H1 (cell line): ENCODE measurements around the gene SEMA3G. TPM values are rescaled to one million over a fixed set of nuclear protein-coding genes. Genes with fewer than 3 reads are reported as not detected.

Experiments
- CHD7 ChIP-seq: fragments of 300-600 bp; sonication (generic); IDR thresholded peaks from 2 replicates; pipeline ENCODE4 v1.7.1; 2012; ENCODE audit warnings: low read length, moderate library complexity, mild to moderate bottlenecking, inconsistent platforms; ENCODE audit not compliant: insufficient replicate concordance
- KDM1A ChIP-seq: fragments of 200-600, 300-600 bp; sonication (generic); IDR thresholded peaks from 2 replicates; pipeline ENCODE4 v1.7.1; 2016; ENCODE audit warnings: mild to moderate bottlenecking, low read length, borderline replicate concordance
- POLR2A ChIP-seq, 2 experiments: IDR thresholded peaks; 1 replicate in 1 of 2; 2 replicates in 1 of 2; pipeline ENCODE4 v1.6.1; 2011; ENCODE audit warnings: low read depth in 2 of 2, low read length in 2 of 2, mild to moderate bottlenecking in 2 of 2; ENCODE audit errors: control extremely low read depth in 1 of 2
- POLR2AphosphoS5 ChIP-seq: IDR thresholded peaks from 2 replicates; pipeline ENCODE4 v1.6.1; 2011; ENCODE audit warnings: low read depth, low read length
- POU5F1 ChIP-seq: IDR thresholded peaks from 2 replicates; pipeline ENCODE4 v1.6.1; 2011; ENCODE audit warnings: low read depth, mild to moderate bottlenecking, low read length, moderate library complexity
- RBBP5 ChIP-seq: IDR thresholded peaks from 2 replicates; pipeline ENCODE4 v1.7.1; 2012; ENCODE audit warnings: low read depth, mild to moderate bottlenecking, inconsistent platforms, low read length, moderate library complexity, borderline replicate concordance
- RFX5 ChIP-seq: IDR thresholded peaks from 2 replicates; pipeline ENCODE4 v1.6.1; 2011; ENCODE audit warnings: low read depth, low read length, improper control_type of control experiment, borderline replicate concordance
- RXRA ChIP-seq: IDR thresholded peaks from 2 replicates; pipeline ENCODE4 v1.6.1; 2011; ENCODE audit warnings: low read depth, mild to moderate bottlenecking, low read length, moderate library complexity; ENCODE audit not compliant: insufficient read depth
- SIN3A ChIP-seq, 2 experiments: IDR thresholded peaks in 1 of 2; conservative IDR thresholded peaks in 1 of 2; 2 replicates each; pipeline ENCODE4 v1.6.1; 2011 to 2012; ENCODE audit warnings: low read length in 2 of 2, improper control_type of control experiment in 1 of 2, low read depth in 1 of 2, mild to moderate bottlenecking in 1 of 2
- SP2 ChIP-seq: IDR thresholded peaks from 2 replicates; pipeline ENCODE4 v1.6.1; 2012; ENCODE audit warnings: mild to moderate bottlenecking, low read length, inconsistent platforms
- SRF ChIP-seq: IDR thresholded peaks from 2 replicates; pipeline ENCODE4 v1.6.1; 2011; ENCODE audit warnings: mild to moderate bottlenecking, low read depth, low read length, moderate library complexity
- TAF1 ChIP-seq: IDR thresholded peaks from 2 replicates; pipeline ENCODE4 v1.6.1; 2011; ENCODE audit warnings: mild to moderate bottlenecking, low read depth, low read length
- polyA plus RNA-seq, 7 experiments: library from polyadenylated mRNA; depleted of rRNA in 3 of 7; stranded (reverse) in 5 of 7; unstranded in 2 of 7; fragments of >200 nt in 5 of 7; fragments of 200-250 nt in 2 of 7; gene quantifications; 1 replicate in 5 of 7; 2 replicates in 1 of 7; 4 replicates in 1 of 7; pipeline versions ENCODE4 v1.2.1 to v1.2.3, GENCODE V29; 2011 to 2013; ENCODE audit warnings: missing spikeins in 2 of 7, mixed read lengths in 2 of 7
- total RNA-seq: library from RNA; stranded (reverse); fragmentation: NEBNext Ultra II Directional; extraction: Animal tissue kit (Norgen Biotek cat#: 25700); gene quantifications from 2 replicates; pipeline ENCODE4 v1.2.1, GENCODE V29; 2021

Gene SEMA3G
- total and polyA plus RNA-seq, 2 of the 8 experiments (the other 6 are each of a cell fraction or from before 2014, with no cell fraction given): 0.95 to 1.5 TPM

DNA sequence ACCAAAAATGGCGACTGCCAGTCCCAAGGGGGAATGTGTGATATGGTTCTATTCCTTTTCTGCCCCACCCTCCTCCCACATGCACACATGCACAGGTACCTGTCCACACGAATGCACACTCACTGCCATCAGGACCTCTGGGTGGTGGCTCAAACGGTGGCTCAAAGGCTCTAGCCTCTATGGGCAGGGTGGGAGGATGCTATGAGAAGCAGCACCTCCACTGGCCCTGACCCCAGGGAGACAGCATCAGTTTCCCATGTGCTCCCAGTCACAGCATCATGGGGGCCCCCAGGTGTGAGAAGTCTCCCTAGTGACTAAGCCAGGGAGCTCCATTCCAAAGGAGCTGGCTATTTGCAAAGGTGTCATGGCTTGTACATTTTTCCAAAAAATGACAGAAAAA lies 15.9 kb downstream of the SEMA3G start (continued):
- TF ChIP-seq CHD7: no peak
- no peak for TF ChIP-seq POU5F1
- no peak for TF ChIP-seq POLR2AphosphoS5
- no peak for TF ChIP-seq SRF
- TF ChIP-seq RBBP5: no peak
- TF ChIP-seq RXRA: no peak
- no peak for TF ChIP-seq POLR2A (IDR thresholded peaks at IDR 0.05; ENCODE audit: control extremely low read depth in 1 of 2, low read depth in 2 of 2, low read length in 2 of 2)
- no peak for TF ChIP-seq TAF1
- TF ChIP-seq SIN3A (conservative IDR thresholded peaks at IDR 0.05 in 1 of 2, IDR thresholded peaks at IDR 0.05 in 1 of 2; ENCODE audit: low read depth in 1 of 2, low read length in 2 of 2): no peak
- TF ChIP-seq SP2: no peak
- no peak for TF ChIP-seq KDM1A
- TF ChIP-seq RFX5: no peak
- TF ChIP-seq, all 59 proteins: peak for 0
